Ovary (tissue), 9 donors: Measurements from ENCODE around the gene DSCAML1. TPM values are rescaled to one million over a fixed set of nuclear protein-coding genes. Genes with fewer than 3 reads are reported as not detected.

ENCODE experiments used
- DNase-seq, 5 donors: peaks; one replicate each; pipeline ENCODE4 v3.0.0-alpha.2; 2019 to 2020
- H3K27ac ChIP-seq, 2 donors: fragments of 200-600 bp; one replicate each; pipeline versions ENCODE4 v1.5.1 to v1.8.0; 2019 to 2022
- H3K27me3 ChIP-seq: fragments of 200-600 bp; one replicate; pipeline ENCODE4 v1.8.0; 2022
- H3K36me3 ChIP-seq: fragments of 200-600 bp; sonication (generic); one replicate; pipeline ENCODE4 v1.5.1; 2019
- H3K4me1 ChIP-seq: one replicate; pipeline ENCODE4 v1.8.1; 2013; ENCODE audit warnings: mild to moderate bottlenecking, moderate library complexity; ENCODE audit not compliant: insufficient read depth
- H3K4me3 ChIP-seq: fragments of 200-600 bp; sonication (generic); one replicate; pipeline ENCODE4 v1.5.1; 2017
- H3K9me3 ChIP-seq, 2 donors: fragments of 200-600 bp in 1 of 2; sonication (generic) in 1 of 2; one replicate each; pipeline versions ENCODE4 v1.5.1 to v1.8.1; 2013 to 2019; ENCODE audit warnings: mild to moderate bottlenecking in 1 of 2, moderate library complexity in 1 of 2
- CTCF ChIP-seq, 3 donors: fragments of 450-650 bp in 2 of 3; fragments of 200-600 bp in 1 of 3; IDR thresholded peaks; one replicate each; pipeline versions ENCODE4 v1.5.1 to v1.8.0; 2016 to 2022; ENCODE audit warnings: antibody characterized with exemption in 3 of 3, mild to moderate bottlenecking in 1 of 3
- EP300 ChIP-seq: sonication (generic); formaldehyde crosslinking; IDR thresholded peaks from one replicate; pipeline ENCODE4 v1.6.1; 2017; ENCODE audit warnings: antibody characterized with exemption
- POLR2A ChIP-seq: fragments of 450-650 bp; IDR thresholded peaks from one replicate; pipeline ENCODE4 v1.6.1; 2017; ENCODE audit warnings: antibody characterized with exemption, mild to moderate bottlenecking, moderate library complexity
- WGBS, 3 donors: extraction: QIAGEN DNeasy Blood & Tissue Kit in 1 of 3; methylation state at CpG; one replicate each; pipeline versions ENCODE4 v1.1.5 to v1.1.7; 2013 to 2017; 5-methylcytosine and 5-hydroxymethylcytosine counted together
- intact Hi-C, 4 donors: fragments of 100-400 bp; cut with DNase I; formaldehyde crosslinking; loops; one replicate each; pipeline versions ENCODE4 v1.11.0 to v1.15.1; 2022 to 2023
- polyA plus RNA-seq, 2 donors: library from polyadenylated mRNA; stranded (reverse); fragments of 200-250 nt in 1 of 2; fragments of 350-450 nt in 1 of 2; fragmentation: Illumina TruSeq in 1 of 2; extraction: RNeasy Lipid Tissue Mini Kit (QIAGEN cat#74804) in 1 of 2; gene quantifications; one replicate each; pipeline ENCODE4 v1.2.3, GENCODE V29; 2013 to 2014
- total RNA-seq, 7 donors: library from RNA; depleted of rRNA in 2 of 7; stranded (reverse); fragments of >200 nt in 2 of 7; fragmentation: NEBNext Ultra II Directional in 3 of 7; extraction: Animal tissue kit (Norgen Biotek cat#: 25700) in 3 of 7; gene quantifications; one replicate each; pipeline versions ENCODE4 v1.1.0 to v1.2.4, GENCODE V29; 2016 to 2023
- donor health status: DM: no; HTN: no; CAD: no; lungs with moderate emphysema.
- donor health status: DM: no; HTN: no; CAD: no.
- donor health status: Bipolar disorder and iron deficiency.
- donor health status: DM: yes; HTN: yes; CAD: no.
- donor health status: DM: no; HTN: no; CAD: no.
- donor health status: DM: yes; HTN: yes; CAD: no.

Gene DSCAML1
- total and polyA plus RNA-seq, 9 donors, result 0.77 to 16.5 (median 10.6) TPM

- H3K36me3 ChIP-seq, result no peaks in the 10 kb centered on the region
- no peaks in the 10 kb centered on the region for H3K4me1 ChIP-seq
- 88 to 92% (median 89%) methylated on average over 7 of the region's 7 CpGs for WGBS, 3 donors
- no peak overlapping the region for H3K4me3 ChIP-seq
- TF ChIP-seq POLR2A (no peak), CTCF (IDR thresholded peaks at IDR 0.05) (no peak), EP300 (no peak)
- H3K27ac ChIP-seq, result no peak overlapping the region
- no peak for DNase-seq
- H3K27me3 ChIP-seq, result no peaks in the 10 kb centered on the region
- intact Hi-C loops, result no loop called here
- H3K9me3 ChIP-seq, result no peaks in the 10 kb centered on the region
Measured at GRCh38 chr11:117547946-117548345, 249.1 kb downstream of the DSCAML1 start.

DNA sequence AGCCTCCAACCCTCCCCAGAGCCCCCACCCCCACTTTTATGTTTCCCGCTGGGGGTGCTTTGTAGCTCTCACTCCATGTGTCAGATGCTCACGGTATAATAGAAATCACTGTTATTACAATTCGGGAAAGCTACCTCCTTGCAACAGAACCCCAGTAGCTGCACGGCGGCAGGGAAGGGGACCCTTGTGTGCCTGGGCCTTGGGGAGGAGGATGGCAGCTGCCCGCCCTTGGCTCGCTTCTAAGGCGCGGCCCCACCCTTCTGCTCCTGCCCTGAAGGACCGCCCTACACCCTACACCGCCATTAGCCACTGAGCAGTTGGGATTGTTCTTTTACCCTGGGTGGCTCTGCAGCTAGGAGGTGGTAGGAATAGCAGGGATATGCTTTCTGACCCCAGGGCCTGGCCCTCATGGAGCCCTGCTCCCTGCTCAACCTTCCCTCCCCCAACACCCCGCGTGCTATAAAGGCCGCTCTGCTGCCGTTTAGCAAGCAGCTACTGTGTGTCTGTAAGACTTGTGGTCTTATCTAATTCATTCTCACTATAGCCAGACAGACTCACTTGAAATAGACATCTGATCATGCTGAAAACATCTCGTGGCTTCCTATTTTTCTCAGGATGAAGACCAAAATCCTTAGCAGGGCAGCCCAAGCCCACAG lies 249.7 kb downstream of the DSCAML1 start:
- TF ChIP-seq POLR2A, result no peak
- TF ChIP-seq EP300, result no peak
- no peak for TF ChIP-seq CTCF (IDR thresholded peaks at IDR 0.05)
- whole genome bisulfite sequencing, 3 donors, result 74 to 84% (median 75%) methylated on average over 16 of the region's 16 CpGs
- DNase-seq, result no peak
- intact Hi-C loops, result no loop called here
- H3K4me3 ChIP-seq, result no peak overlapping the region
- H3K27me3 ChIP-seq, result no peaks in the 10 kb centered on the region
- H3K36me3 ChIP-seq, result no peaks in the 10 kb centered on the region
- no peak overlapping the region for H3K27ac ChIP-seq
- H3K9me3 ChIP-seq, result no peaks in the 10 kb centered on the region
- no peaks in the 10 kb centered on the region for H3K4me1 ChIP-seq

DNA sequence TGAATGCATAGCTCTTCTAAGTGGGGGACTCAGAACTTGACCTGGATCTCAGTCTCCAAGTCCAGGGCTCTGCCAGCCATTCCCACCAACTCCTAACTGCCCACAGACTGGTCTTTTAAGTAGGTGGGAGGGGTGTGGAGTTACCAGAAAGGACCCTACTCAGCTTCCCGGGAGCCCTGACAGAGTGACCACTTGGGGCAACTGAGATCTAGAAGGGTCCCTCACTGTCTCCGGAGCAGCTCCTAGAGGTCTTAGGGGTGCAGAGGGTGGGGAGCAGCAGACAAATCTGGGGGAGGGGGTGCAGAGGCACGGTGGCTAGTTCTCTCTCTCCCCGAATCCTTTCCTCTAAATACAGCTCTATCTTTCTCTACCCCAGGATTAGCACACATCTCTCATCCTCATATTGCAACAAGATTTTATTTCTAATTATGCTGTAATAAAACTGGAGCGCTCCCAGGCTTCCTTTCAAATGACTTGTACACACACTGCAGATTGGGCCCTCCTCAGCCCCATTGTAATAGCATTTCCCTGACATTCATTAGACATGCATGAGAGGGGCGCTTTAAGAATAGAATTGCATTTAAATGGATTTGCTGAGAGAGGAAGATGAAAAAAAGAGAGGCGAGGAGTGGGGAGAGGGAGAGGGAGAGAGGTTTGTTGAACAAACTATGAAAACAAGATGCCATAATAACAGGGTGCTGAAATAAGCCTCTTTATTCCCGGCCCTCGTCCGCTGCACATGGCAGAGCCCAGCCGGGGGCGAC lies 250.4 kb downstream of the DSCAML1 start:
- no peak overlapping the region for H3K27ac ChIP-seq
- intact Hi-C loops, result no loop called here
- no peak for DNase-seq
- TF ChIP-seq POLR2A (no peak), EP300 (no peak), CTCF (IDR thresholded peaks at IDR 0.05) (no peak)
- no peaks in the 10 kb centered on the region for H3K36me3 ChIP-seq
- H3K4me3 ChIP-seq, result no peak overlapping the region
- 71 to 85% (median 74%) methylated on average over 12 of the region's 12 CpGs for WGBS, 3 donors
- H3K9me3 ChIP-seq, result no peaks in the 10 kb centered on the region
- H3K4me1 ChIP-seq, result no peaks in the 10 kb centered on the region
- no peaks in the 10 kb centered on the region for H3K27me3 ChIP-seq

DNA sequence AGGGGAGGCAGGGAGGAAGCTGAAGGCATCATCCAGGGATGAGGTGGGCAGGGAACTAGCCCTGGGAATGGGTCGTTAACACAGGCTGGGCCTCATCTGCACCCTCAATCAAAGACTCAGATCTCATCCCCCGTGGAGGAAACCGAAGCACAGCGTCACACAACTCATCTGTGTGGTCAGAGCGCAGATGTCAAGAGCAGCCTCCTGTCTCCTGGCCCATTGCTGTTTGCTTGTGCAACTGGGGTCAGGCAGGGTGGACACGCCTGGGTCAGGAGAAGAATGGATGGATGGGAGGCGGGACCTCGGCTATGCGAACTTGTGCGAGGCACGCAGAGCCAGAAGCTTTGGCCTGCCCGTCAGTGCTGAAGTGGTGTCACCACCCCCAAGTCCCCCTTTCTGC lies 251.3 kb downstream of the DSCAML1 start:
- Histone ChIP-seq H3K36me3 (no peaks in the 10 kb centered on the region), H3K27ac (no peak overlapping the region), H3K27me3 (no peaks in the 10 kb centered on the region), H3K4me3 (no peak overlapping the region), H3K4me1 (no peaks in the 10 kb centered on the region), H3K9me3 (no peaks in the 10 kb centered on the region)
- TF ChIP-seq POLR2A (no peak), EP300 (no peak), CTCF (IDR thresholded peaks at IDR 0.05) (no peak)
- no peak for DNase-seq
- WGBS, 3 donors, result 90 to 93% (median 91%) methylated on average over 12 of the region's 12 CpGs
- intact Hi-C loops, result no loop called here
